Spleen (tissue), 11 donors: ENCODE results near the gene EDNRA. TPM values are rescaled to one million over a fixed set of nuclear protein-coding genes. Genes with fewer than 3 reads are reported as not detected.

ENCODE experiments used
- DNase-seq: peaks from one replicate; pipeline ENCODE4 v3.0.0-alpha.2; 2020
- H3K27ac ChIP-seq, 8 donors: fragments of 200-600 bp; sonication (generic) in 7 of 8; 1 replicate in 4 of 8; 2 replicates in 4 of 8; pipeline versions ENCODE4 v1.5.0 to v1.8.0; 2016 to 2021; ENCODE audit warnings: inconsistent platforms in 4 of 8, mild to moderate bottlenecking in 4 of 8, moderate library complexity in 1 of 8
- H3K27me3 ChIP-seq, 7 donors: fragments of 200-600 bp; sonication (generic) in 6 of 7; replicated peaks in 1 of 7; 1 replicate in 4 of 7; 2 replicates in 3 of 7; pipeline versions ENCODE4 v1.5.0 to v1.8.0; 2016 to 2021; ENCODE audit warnings: inconsistent platforms in 3 of 7, mild to moderate bottlenecking in 1 of 7
- H3K36me3 ChIP-seq, 6 donors: fragments of 200-600 bp; sonication (generic) in 5 of 6; 1 replicate in 4 of 6; 2 replicates in 2 of 6; pipeline versions ENCODE4 v1.5.0 to v1.8.0; 2016 to 2021; ENCODE audit warnings: inconsistent platforms in 2 of 6
- H3K4me1 ChIP-seq, 6 donors: fragments of 200-600 bp; sonication (generic) in 5 of 6; 1 replicate in 3 of 6; 2 replicates in 3 of 6; pipeline versions ENCODE4 v1.5.0 to v1.8.0; 2016 to 2021; ENCODE audit warnings: inconsistent platforms in 3 of 6
- H3K4me3 ChIP-seq, 8 donors: fragments of 200-600 bp; sonication (generic) in 7 of 8; 1 replicate in 4 of 8; 2 replicates in 4 of 8; pipeline versions ENCODE4 v1.5.0 to v1.8.0; 2016 to 2021; ENCODE audit warnings: inconsistent platforms in 4 of 8, mild to moderate bottlenecking in 4 of 8, moderate library complexity in 2 of 8
- H3K9me3 ChIP-seq, 8 donors: fragments of 200-600 bp; sonication (generic) in 7 of 8; 1 replicate in 4 of 8; 2 replicates in 4 of 8; pipeline versions ENCODE4 v1.5.0 to v1.8.0; 2016 to 2021; ENCODE audit warnings: inconsistent platforms in 4 of 8
- CTCF ChIP-seq, 11 experiments: fragments of 200-600 bp in 7 of 11; fragments of 450-650 bp in 4 of 11; sonication (generic) in 4 of 11; IDR thresholded peaks in 8 of 11; conservative IDR thresholded peaks in 3 of 11; 1 replicate in 7 of 11; 2 replicates in 4 of 11; pipeline versions ENCODE4 v1.4.0 to v1.8.0; 2016 to 2021; ENCODE audit warnings: antibody characterized with exemption in 11 of 11, inconsistent platforms in 4 of 11, mild to moderate bottlenecking in 1 of 11
- POLR2A ChIP-seq, 3 donors: fragments of 450-650 bp; IDR thresholded peaks; one replicate each; pipeline ENCODE4 v1.5.1; 2017; ENCODE audit warnings: antibody characterized with exemption in 3 of 3, mild to moderate bottlenecking in 1 of 3
- POLR2AphosphoS5 ChIP-seq, 3 donors: sonication (generic); formaldehyde crosslinking; IDR thresholded peaks; one replicate each; pipeline ENCODE4 v1.5.1; 2017; ENCODE audit warnings: antibody characterized with exemption in 3 of 3
- WGBS, 5 donors: extraction: QIAGEN DNeasy Blood & Tissue Kit in 3 of 5; methylation state at CpG; one replicate each; pipeline versions ENCODE4 v1.1.5 to v1.1.7; 2013 to 2018; 5-methylcytosine and 5-hydroxymethylcytosine counted together
- intact Hi-C: fragments of 100-400 bp; cut with DNase I; formaldehyde crosslinking; loops from one replicate; pipeline ENCODE4 v1.15.0; 2023; ENCODE audit warnings: low total_unique reads
- polyA plus RNA-seq, 3 donors: library from polyadenylated mRNA; stranded (reverse); fragments of 200-250 nt; gene quantifications; one replicate each; pipeline ENCODE4 v1.2.1, GENCODE V29; 2013
- total RNA-seq, 7 donors: library from RNA; depleted of rRNA in 3 of 7; stranded (reverse); fragments of >200 nt in 3 of 7; fragmentation: NEBNext Ultra II Directional in 4 of 7; extraction: Animal tissue kit (Norgen Biotek cat#: 25700) in 4 of 7; gene quantifications; one replicate each; pipeline versions ENCODE4 v1.1.0 to v1.2.1, GENCODE V29; 2016 to 2021
- donor health status: healthy with polysubstance abuse.
- donor health status: DM: no; HTN: no; CAD: no; lungs with moderate emphysema.
- donor health status: DM: no; HTN: no; CAD: no.
- donor health status: Bipolar disorder and iron deficiency.
- donor health status: healthy.
- donor health status: DM: no; HTN: no; CAD: no.
- donor health status: DM: yes; HTN: yes; CAD: no.

Gene EDNRA
- total and polyA plus RNA-seq, 10 donors, result 1.0 to 21.4 (median 8.7) TPM

GRCh38 chr4:147509386-147509785, 28.5 kb downstream of the EDNRA start:
- WGBS, 5 donors, result 66 to 80% (median 77%) methylated on average over 2 of the region's 2 CpGs
- no peaks in the 10 kb centered on the region for H3K4me1 ChIP-seq
- intact Hi-C loops, result no loop called here
- no peak for DNase-seq
- no peaks in the 10 kb centered on the region for H3K36me3 ChIP-seq
- H3K27me3 ChIP-seq, result no peaks in the 10 kb centered on the region
- TF ChIP-seq POLR2A (IDR thresholded peaks at IDR 0.05) (no peak), POLR2AphosphoS5 (IDR thresholded peaks at IDR 0.05) (no peak), CTCF (IDR thresholded peaks at IDR 0.05 in 8 of 11, conservative IDR thresholded peaks at IDR 0.05 in 3 of 11) (no peak)
- no peak overlapping the region for H3K4me3 ChIP-seq
- H3K9me3 ChIP-seq, result no peaks in the 10 kb centered on the region
- no peak overlapping the region for H3K27ac ChIP-seq

GRCh38 chr4:147510962-147511668, 30.2 kb downstream of the EDNRA start:
- Histone ChIP-seq H3K9me3 (no peaks in the 10 kb centered on the region), H3K4me3 (no peak overlapping the region), H3K27me3 (no peaks in the 10 kb centered on the region), H3K36me3 (no peaks in the 10 kb centered on the region), H3K27ac (no peak overlapping the region), H3K4me1 (no peaks in the 10 kb centered on the region)
- intact Hi-C loops, result no loop called here
- 68 to 78% (median 72%) methylated on average over 2 of the region's 2 CpGs for WGBS, 5 donors
- DNase-seq, result no peak
- no peak for TF ChIP-seq POLR2AphosphoS5 (IDR thresholded peaks at IDR 0.05)
- TF ChIP-seq CTCF (IDR thresholded peaks at IDR 0.05 in 8 of 11, conservative IDR thresholded peaks at IDR 0.05 in 3 of 11), result no peak
- no peak for TF ChIP-seq POLR2A (IDR thresholded peaks at IDR 0.05)

GRCh38 chr4:147513091-147513490, 32.2 kb downstream of the EDNRA start:
- intact Hi-C loops, result no loop called here
- Histone ChIP-seq H3K27ac (no peak overlapping the region), H3K4me3 (no peak overlapping the region), H3K36me3 (no peaks in the 10 kb centered on the region), H3K9me3 (no peaks in the 10 kb centered on the region), H3K4me1 (no peaks in the 10 kb centered on the region), H3K27me3 (no peaks in the 10 kb centered on the region)
- WGBS, 5 donors, result 71 to 88% (median 77%) methylated on average over 2 of the region's 2 CpGs
- DNase-seq, result no peak
- TF ChIP-seq POLR2AphosphoS5 (IDR thresholded peaks at IDR 0.05) (no peak), CTCF (IDR thresholded peaks at IDR 0.05 in 8 of 11, conservative IDR thresholded peaks at IDR 0.05 in 3 of 11) (no peak), POLR2A (IDR thresholded peaks at IDR 0.05) (no peak)

GRCh38 chr4:147513952-147514351, 33.1 kb downstream of the EDNRA start:
- no peaks in the 10 kb centered on the region for H3K4me1 ChIP-seq
- H3K27me3 ChIP-seq, result no peaks in the 10 kb centered on the region
- H3K27ac ChIP-seq, result no peak overlapping the region
- no peak overlapping the region for H3K4me3 ChIP-seq
- no peaks in the 10 kb centered on the region for H3K36me3 ChIP-seq
- TF ChIP-seq POLR2A (IDR thresholded peaks at IDR 0.05), result no peak
- TF ChIP-seq CTCF (IDR thresholded peaks at IDR 0.05 in 8 of 11, conservative IDR thresholded peaks at IDR 0.05 in 3 of 11), result no peak
- TF ChIP-seq POLR2AphosphoS5 (IDR thresholded peaks at IDR 0.05), result no peak
- H3K9me3 ChIP-seq, result no peaks in the 10 kb centered on the region
- 80 to 89% (median 82%) methylated on average over 6 of the region's 6 CpGs for WGBS, 5 donors
- no peak for DNase-seq
- intact Hi-C loops, result no loop called here
